Choroid plexus epithelial cell (primary cell): ENCODE measurements around the gene MPV17.
"Not testable (repeated sequence)": the region's sequence is repeated elsewhere in the genome, so short reads cannot be mapped to it uniquely, and the experiment has no call there.

Experiments used
- DNase-seq: peaks from one replicate; pipeline ENCODE4 v3.0.0-alpha.2; 2010; ENCODE audit warnings: low read depth
- H3K4me3 ChIP-seq: 2 replicates; pipeline ENCODE4 v1.5.1; 2011; ENCODE audit warnings: low read depth, mild to moderate bottlenecking, control low read depth, low read length, moderate library complexity
- TF ChIP-seq, protein P1 (sequence below): conservative IDR thresholded peaks from 2 replicates; pipeline ENCODE4 v1.5.1; 2011; ENCODE audit warnings: low read depth, mild to moderate bottlenecking, control low read depth, inconsistent platforms, low read length, moderate library complexity

The MPV17 gene

DNA sequence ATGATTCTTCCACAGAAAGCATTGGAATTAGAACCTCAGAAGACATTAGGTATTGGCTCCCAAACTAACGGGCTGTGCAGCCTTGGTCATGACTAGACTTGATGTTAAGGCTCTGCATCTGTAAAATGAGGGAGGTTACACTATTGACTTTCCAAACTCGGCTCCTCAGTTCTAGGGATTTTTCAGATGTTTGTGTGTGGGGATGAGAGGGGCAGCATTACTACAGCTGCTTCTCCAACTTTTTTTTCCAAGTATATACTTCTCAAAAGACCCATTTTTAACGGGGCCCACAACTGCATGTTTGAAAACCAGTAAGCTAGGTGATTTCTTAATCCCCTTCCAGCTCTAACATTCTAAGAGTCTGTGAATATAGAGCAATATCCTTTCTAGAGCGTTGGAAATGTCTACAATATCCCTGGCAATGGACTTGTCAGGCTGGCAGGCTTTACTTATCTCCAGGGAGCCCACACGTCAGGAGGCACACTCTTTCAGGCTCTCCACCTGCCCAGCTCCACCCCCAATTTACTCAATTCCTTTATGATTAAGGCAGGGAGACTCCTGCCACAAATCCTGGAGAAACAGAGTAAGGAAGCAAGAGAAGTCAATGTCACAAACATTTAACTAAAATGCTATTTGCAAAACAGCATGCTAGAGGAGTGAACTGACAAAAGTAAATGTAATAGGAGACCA, 844 bp upstream of the MPV17 start:
- peak overlapping the region; percentile 90 for H3K4me3 ChIP-seq

DNA sequence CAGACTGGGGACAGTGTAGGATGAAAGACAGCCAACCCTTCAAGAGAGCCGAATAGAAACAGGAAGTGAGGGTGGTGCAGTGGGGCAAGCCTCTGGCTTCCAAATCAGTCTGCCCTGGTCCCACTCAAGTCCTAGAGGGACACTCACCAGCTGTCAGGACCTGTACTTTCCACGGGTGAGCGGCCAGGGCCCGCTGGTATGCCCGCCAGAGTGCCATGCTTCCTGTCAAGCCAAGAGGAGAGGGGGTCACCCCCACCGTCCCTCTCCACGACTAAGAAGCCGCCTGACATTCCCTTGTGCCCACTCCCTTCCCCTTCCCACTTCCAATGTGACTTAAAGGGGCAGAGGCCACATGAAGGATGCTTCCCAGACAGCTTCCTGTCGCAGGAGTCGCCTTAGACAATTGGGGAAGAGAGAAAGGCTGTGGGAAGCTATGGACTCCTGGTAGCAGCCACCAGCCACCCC, 564 bp downstream of the MPV17 start:
- TF ChIP-seq, protein P1, sequence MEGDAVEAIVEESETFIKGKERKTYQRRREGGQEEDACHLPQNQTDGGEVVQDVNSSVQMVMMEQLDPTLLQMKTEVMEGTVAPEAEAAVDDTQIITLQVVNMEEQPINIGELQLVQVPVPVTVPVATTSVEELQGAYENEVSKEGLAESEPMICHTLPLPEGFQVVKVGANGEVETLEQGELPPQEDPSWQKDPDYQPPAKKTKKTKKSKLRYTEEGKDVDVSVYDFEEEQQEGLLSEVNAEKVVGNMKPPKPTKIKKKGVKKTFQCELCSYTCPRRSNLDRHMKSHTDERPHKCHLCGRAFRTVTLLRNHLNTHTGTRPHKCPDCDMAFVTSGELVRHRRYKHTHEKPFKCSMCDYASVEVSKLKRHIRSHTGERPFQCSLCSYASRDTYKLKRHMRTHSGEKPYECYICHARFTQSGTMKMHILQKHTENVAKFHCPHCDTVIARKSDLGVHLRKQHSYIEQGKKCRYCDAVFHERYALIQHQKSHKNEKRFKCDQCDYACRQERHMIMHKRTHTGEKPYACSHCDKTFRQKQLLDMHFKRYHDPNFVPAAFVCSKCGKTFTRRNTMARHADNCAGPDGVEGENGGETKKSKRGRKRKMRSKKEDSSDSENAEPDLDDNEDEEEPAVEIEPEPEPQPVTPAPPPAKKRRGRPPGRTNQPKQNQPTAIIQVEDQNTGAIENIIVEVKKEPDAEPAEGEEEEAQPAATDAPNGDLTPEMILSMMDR: no peak
- peak; percentile 21 for DNase-seq
- H3K4me3 ChIP-seq: peak overlapping the region; percentile 90

More for the DNA sequence above, 844 bp upstream of the MPV17 start:
- no peak for DNase-seq
- TF ChIP-seq, protein P1: no peak

DNA sequence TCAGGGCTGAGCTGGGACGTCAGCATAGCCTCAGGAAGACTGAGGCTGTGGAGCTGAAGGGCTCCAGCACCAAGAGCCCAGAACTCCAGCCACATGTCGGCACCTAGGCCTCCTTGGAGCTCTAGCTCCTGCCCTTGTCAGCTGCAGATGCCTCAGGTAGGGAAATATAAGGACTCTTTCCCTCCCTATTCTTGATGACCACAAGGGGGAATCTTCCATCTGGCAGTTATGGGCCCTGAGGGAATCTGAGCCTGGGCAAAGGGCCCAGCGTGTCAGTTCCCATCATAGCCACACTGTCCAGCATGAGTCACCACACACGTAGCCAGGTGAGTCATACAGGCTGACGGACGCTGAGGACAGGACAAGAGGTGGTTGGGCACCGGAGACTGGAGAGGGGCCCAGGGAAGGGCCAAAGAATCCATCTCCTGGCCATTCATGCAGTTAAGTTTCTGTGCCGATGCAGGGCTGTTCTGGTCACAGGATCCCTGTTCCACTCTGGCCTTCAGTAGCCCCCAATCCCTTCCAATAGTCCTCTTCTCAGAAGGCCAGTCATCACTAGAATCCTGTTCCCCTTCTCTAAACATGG, 1.8 kb downstream of the MPV17 start:
- H3K4me3 ChIP-seq: no peak overlapping the region
- TF ChIP-seq, protein P1: peak; percentile 75
- DNase-seq: peak; percentile 99

DNA sequence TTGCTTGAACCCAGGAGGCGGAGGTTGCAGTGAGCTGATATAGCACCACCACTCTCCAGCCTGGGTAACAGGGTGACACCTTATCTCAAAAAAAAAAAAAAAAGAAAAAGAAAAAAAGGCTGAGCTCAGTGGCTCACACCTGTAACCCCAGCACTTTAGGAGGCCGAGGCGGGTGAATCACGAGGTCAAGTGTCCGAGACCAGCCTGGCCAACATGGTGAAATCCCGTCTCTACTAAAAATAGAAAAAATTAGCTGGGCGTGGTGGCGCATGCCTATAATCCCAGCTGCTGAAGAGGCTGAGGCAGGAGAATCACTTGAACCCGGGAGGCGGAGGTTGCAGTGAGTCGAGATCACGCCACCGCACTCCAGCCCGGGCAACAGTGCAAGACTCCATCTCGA, 3.1 kb downstream of the MPV17 start:
- not testable (repeated sequence) for H3K4me3 ChIP-seq, DNase-seq

DNA sequence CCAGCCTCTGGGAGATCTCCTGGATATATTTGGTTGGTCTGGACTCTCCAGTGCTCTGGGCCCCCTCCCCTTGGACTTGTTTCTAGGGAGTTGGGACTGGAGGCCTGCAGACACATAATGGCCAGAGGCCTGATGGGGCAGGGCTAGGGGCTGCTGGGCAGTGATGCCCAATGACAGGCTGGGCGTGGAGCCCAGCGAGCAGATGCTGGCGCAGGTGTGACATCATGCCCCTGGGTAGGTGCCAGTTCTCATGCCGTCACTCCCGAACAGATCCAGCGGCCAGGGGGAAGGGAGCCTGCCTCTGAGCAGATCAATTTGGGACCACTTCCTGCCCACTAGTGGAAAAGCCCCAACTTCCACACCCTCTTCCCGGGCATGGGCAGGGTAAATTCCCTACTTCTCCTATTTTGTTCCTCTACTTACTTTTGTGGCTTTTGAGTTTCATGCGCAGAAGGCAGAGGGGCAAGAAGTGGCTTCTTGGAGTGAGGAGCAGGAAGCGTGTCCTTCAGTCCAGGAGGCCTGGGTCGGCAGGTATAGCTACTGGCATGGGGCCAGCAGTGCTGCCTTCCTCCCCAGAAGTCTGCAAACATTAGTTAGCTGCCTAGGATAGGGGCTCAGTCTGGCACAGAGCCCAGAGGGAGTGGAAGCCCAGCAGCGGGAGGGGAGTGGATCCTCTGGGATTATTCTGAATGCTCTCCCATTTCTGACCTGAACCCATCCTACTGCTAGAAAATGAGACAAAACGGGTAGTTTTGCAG, 6.1 kb downstream of the MPV17 start:
- no peak overlapping the region for H3K4me3 ChIP-seq
- TF ChIP-seq, protein P1: no peak
- DNase-seq: no peak

DNA sequence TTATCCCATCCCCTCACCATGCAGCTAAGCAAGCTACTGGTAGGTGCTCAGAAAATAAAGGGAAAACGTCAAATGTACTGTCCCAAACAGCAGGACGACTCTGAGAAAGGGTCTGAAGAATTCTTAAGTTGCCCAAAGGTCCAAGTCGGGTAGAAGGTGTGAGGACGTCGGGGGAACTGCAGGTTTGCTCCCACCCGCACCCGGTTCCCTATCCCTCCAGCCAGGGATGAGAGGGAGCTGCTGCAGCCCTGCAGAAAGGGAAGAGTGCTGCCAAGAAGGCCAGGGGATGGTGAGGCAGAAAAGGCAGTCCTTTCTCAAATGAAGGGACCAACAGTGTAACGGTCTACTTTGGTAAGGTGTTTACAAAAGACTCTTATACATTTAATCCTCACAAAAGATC, 7.8 kb downstream of the MPV17 start:
- H3K4me3 ChIP-seq: no peak overlapping the region
- TF ChIP-seq, protein P1: no peak
- DNase-seq: no peak

DNA sequence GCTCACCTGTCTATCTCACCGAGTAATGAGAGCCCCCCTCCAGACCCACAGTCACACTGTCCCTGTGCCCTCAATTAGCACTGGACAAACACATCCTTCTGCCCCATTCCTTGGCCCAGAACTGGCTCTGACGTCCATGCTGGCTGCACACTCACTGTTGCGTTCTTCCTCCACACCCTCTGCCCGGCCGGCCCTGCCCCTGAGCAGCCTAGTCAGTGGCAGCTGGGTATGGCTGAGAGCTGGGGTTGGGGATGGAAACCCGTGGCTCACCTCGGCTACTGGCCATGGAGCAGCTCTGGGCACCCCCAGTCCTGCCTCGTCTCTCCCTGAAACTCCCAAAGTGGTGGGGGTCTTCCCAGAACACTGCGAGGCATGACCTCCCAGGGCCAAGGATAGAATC, 8.2 kb downstream of the MPV17 start:
- no peak for DNase-seq
- no peak overlapping the region for H3K4me3 ChIP-seq
- TF ChIP-seq, protein P1: no peak
